ENCODE results near the gene SNRPD2.
"Not testable (repeated sequence)": the region's sequence is repeated elsewhere in the genome, so short reads cannot be mapped to it uniquely, and the experiment has no call there.

SNRPD2 gene

GRCh38 chr19:45701676-45702075 lies 9.9 kb upstream of the SNRPD2 start:
- DNase-seq, result no peak

- DNase-seq, result peak; percentile 59 to 61
These were observed 1.5 kb upstream of the SNRPD2 start for GRCh38 chr19:45693106-45693788.

- peak; percentile 100 for DNase-seq
These were observed 693 bp upstream of the SNRPD2 start, which contains the start of gene QPCTL for GRCh38 chr19:45692187-45693105. Gene QPCTL (plus strand): TSS chr19:45692666. CDS start chr19:45692704, 38 bp downstream.

- no peak for DNase-seq
These were observed 4.2 kb downstream of the SNRPD2 start for GRCh38 chr19:45687599-45687998.

- not testable (repeated sequence) for DNase-seq
These were observed 6.7 kb downstream of the SNRPD2 start for GRCh38 chr19:45685045-45685444.

GRCh38 chr19:45682908-45683307 lies 8.8 kb downstream of the SNRPD2 start:
- DNase-seq, result no peak

- no peak for DNase-seq
These were observed 9.6 kb downstream of the SNRPD2 start for GRCh38 chr19:45682117-45682516.

GRCh38 chr19:45681391-45682015 lies 10.2 kb downstream of the SNRPD2 start:
- peak; percentile 76 to 85 for DNase-seq

- peak; percentile 55 to 59 for DNase-seq
These were observed 14.2 kb downstream of the SNRPD2 start for GRCh38 chr19:45677351-45678230.

- no peak for DNase-seq
These were observed 14.9 kb downstream of the SNRPD2 start for GRCh38 chr19:45676851-45677263.

GRCh38 chr19:45674946-45675345 lies 16.8 kb downstream of the SNRPD2 start:
- no peak for DNase-seq

GRCh38 chr19:45670670-45671453 lies 20.9 kb downstream of the SNRPD2 start:
- peak; percentile 22 to 70 for DNase-seq

- DNase-seq, result no peak
These were observed 23.3 kb downstream of the SNRPD2 start for GRCh38 chr19:45668342-45668871.

- no peak for DNase-seq
These were observed 24.0 kb downstream of the SNRPD2 start, which contains the start of gene GIPR for GRCh38 chr19:45667620-45668341. Gene GIPR (plus strand): TSS chr19:45668221. CDS start chr19:45669521, 1,300 bp downstream.

GRCh38 chr19:45664575-45664974 lies 27.2 kb downstream of the SNRPD2 start:
- DNase-seq, result no peak

- DNase-seq, result no peak
These were observed 28.0 kb downstream of the SNRPD2 start for GRCh38 chr19:45663800-45664199.

GRCh38 chr19:45660636-45661035 lies 31.1 kb downstream of the SNRPD2 start:
- no peak for DNase-seq

- no peak for DNase-seq
These were observed 32.5 kb downstream of the SNRPD2 start for GRCh38 chr19:45659096-45659729.

- no peak for DNase-seq
These were observed 34.1 kb downstream of the SNRPD2 start for GRCh38 chr19:45657520-45658167.
